Fibroblast of lung (primary cell): ENCODE results near the gene TPST2. TPM values are rescaled to one million over a fixed set of nuclear protein-coding genes. Genes with fewer than 3 reads are reported as not detected.

Source experiments
- DNase-seq, 2 donors: peaks; one replicate each; pipeline versions ENCODE4 v3.0.0 to v3.0.0-alpha.2; 2010; ENCODE audit warnings: low read depth in 2 of 2
- H2AFZ ChIP-seq: 2 replicates; pipeline ENCODE4 v1.5.1; 2012; ENCODE audit warnings: low read length, control low read depth, inconsistent platforms
- H3K27ac ChIP-seq: 2 replicates; pipeline ENCODE4 v1.5.1; 2011; ENCODE audit warnings: low read length, control low read depth; ENCODE audit not compliant: insufficient read depth
- H3K27me3 ChIP-seq: 2 replicates; pipeline ENCODE4 v1.5.1; 2011; ENCODE audit warnings: mild to moderate bottlenecking, low read length; ENCODE audit not compliant: control insufficient read depth, insufficient read depth
- H3K36me3 ChIP-seq: 2 replicates; pipeline ENCODE4 v1.5.1; 2011; ENCODE audit warnings: low read length; ENCODE audit not compliant: control insufficient read depth, insufficient read depth
- H3K4me1 ChIP-seq: 2 replicates; pipeline ENCODE4 v1.5.1; 2011; ENCODE audit warnings: low read length; ENCODE audit not compliant: control insufficient read depth, insufficient read depth; ENCODE audit errors: extremely low read depth
- H3K4me2 ChIP-seq: 2 replicates; pipeline ENCODE4 v1.5.1; 2011; ENCODE audit warnings: low read length, control low read depth; ENCODE audit not compliant: insufficient read depth; ENCODE audit errors: extremely low read depth
- H3K4me3 ChIP-seq, 4 experiments: fragments of 200-600 bp in 1 of 4; sonication (generic) in 1 of 4; replicated peaks in 1 of 4; 2 replicates each; pipeline ENCODE4 v1.5.1; 2011 to 2016; ENCODE audit warnings: low read length in 4 of 4, low read depth in 3 of 4, mild to moderate bottlenecking in 3 of 4, control low read depth in 2 of 4, inconsistent platforms in 1 of 4, mixed read lengths in 1 of 4; ENCODE audit not compliant: insufficient read depth in 1 of 4; ENCODE audit errors: control extremely low read depth in 1 of 4
- H3K79me2 ChIP-seq: 2 replicates; pipeline ENCODE4 v1.5.1; 2012; ENCODE audit warnings: mild to moderate bottlenecking, low read length, inconsistent platforms; ENCODE audit not compliant: control insufficient read depth, insufficient read depth
- H3K9ac ChIP-seq: 2 replicates; pipeline ENCODE4 v1.5.1; 2011; ENCODE audit warnings: mild to moderate bottlenecking, low read length, control low read depth; ENCODE audit not compliant: insufficient read depth
- H3K9me3 ChIP-seq: 2 replicates; pipeline ENCODE4 v1.5.1; 2012; ENCODE audit warnings: low read depth, low read length; ENCODE audit not compliant: control insufficient read depth, insufficient read depth
- H4K20me1 ChIP-seq: 2 replicates; pipeline ENCODE4 v1.5.1; 2011; ENCODE audit warnings: low read length; ENCODE audit not compliant: control insufficient read depth, insufficient read depth; ENCODE audit errors: extremely low read depth
- EZH2 ChIP-seq: IDR thresholded peaks from 2 replicates; pipeline ENCODE4 v1.5.1; 2012; ENCODE audit warnings: low read length, control low read depth, mild to moderate bottlenecking; ENCODE audit errors: missing control alignments
- polyA plus RNA-seq, 2 donors: library from polyadenylated mRNA; depleted of rRNA in 1 of 2; stranded (reverse) in 1 of 2; unstranded in 1 of 2; fragments of >200 nt; gene quantifications; 2 replicates each; pipeline ENCODE4 v1.2.1, GENCODE V29; 2011 to 2012; ENCODE audit warnings: missing spikeins in 1 of 2
- total RNA-seq: library from RNA; depleted of rRNA; stranded (reverse); fragments of >200 nt; gene quantifications from 2 replicates; pipeline ENCODE4 v1.2.1, GENCODE V29; 2014
- TF ChIP-seq, protein P1 (sequence below), 2 donors: IDR thresholded peaks in 1 of 2; conservative IDR thresholded peaks in 1 of 2; 1 replicate in 1 of 2; 2 replicates in 1 of 2; pipeline ENCODE4 v1.5.1; 2011 to 2012; ENCODE audit warnings: low read length in 2 of 2, control low read depth in 1 of 2, inconsistent platforms in 1 of 2, low read depth in 1 of 2, mild to moderate bottlenecking in 1 of 2

TPST2 gene
- total and polyA plus RNA-seq, 2 donors (not counting 1 experiment from before 2014, with no cell fraction given), result 32.5 to 35.0 TPM

- Histone ChIP-seq H3K27ac (no peak overlapping the region), H3K27me3 (no peaks in the 10 kb centered on the region), H3K36me3 (no peaks in the 10 kb centered on the region), H3K9ac (no peak overlapping the region), H3K79me2 (peaks cover 9% of the 10 kb centered on the region), H3K4me2 (no peak overlapping the region), H3K4me1 (peaks cover 10% of the 10 kb centered on the region), H4K20me1 (no peaks in the 10 kb centered on the region), H3K4me3 (no peak overlapping the region), H2AFZ (no peak overlapping the region), H3K9me3 (no peaks in the 10 kb centered on the region)
- no peak for DNase-seq
- TF ChIP-seq, protein P1, sequence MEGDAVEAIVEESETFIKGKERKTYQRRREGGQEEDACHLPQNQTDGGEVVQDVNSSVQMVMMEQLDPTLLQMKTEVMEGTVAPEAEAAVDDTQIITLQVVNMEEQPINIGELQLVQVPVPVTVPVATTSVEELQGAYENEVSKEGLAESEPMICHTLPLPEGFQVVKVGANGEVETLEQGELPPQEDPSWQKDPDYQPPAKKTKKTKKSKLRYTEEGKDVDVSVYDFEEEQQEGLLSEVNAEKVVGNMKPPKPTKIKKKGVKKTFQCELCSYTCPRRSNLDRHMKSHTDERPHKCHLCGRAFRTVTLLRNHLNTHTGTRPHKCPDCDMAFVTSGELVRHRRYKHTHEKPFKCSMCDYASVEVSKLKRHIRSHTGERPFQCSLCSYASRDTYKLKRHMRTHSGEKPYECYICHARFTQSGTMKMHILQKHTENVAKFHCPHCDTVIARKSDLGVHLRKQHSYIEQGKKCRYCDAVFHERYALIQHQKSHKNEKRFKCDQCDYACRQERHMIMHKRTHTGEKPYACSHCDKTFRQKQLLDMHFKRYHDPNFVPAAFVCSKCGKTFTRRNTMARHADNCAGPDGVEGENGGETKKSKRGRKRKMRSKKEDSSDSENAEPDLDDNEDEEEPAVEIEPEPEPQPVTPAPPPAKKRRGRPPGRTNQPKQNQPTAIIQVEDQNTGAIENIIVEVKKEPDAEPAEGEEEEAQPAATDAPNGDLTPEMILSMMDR (conservative IDR thresholded peaks at IDR 0.05 in 1 of 2, IDR thresholded peaks at IDR 0.05 in 1 of 2; ENCODE audit: low read depth in 1 of 2, low read length in 2 of 2), result no peak
- TF ChIP-seq EZH2, result no peak
These were observed 8.9 kb downstream of the TPST2 start for GRCh38 chr22:26581026-26581425.

- no peak overlapping the region for H3K9ac ChIP-seq
- no peak overlapping the region for H3K27ac ChIP-seq
- H3K4me3 ChIP-seq, result no peak overlapping the region
- H3K36me3 ChIP-seq, result no peaks in the 10 kb centered on the region
- H4K20me1 ChIP-seq, result no peaks in the 10 kb centered on the region
- H3K79me2 ChIP-seq, result peaks cover 9% of the 10 kb centered on the region
- no peak overlapping the region for H2AFZ ChIP-seq
- no peak for TF ChIP-seq EZH2
- TF ChIP-seq, protein P1 (conservative IDR thresholded peaks at IDR 0.05 in 1 of 2, IDR thresholded peaks at IDR 0.05 in 1 of 2; ENCODE audit: low read depth in 1 of 2, low read length in 2 of 2), result no peak
- H3K9me3 ChIP-seq, result no peaks in the 10 kb centered on the region
- H3K27me3 ChIP-seq, result no peaks in the 10 kb centered on the region
- no peak for DNase-seq
- peaks cover 7% of the 10 kb centered on the region for H3K4me1 ChIP-seq
- no peak overlapping the region for H3K4me2 ChIP-seq
These were observed 9.5 kb downstream of the TPST2 start for GRCh38 chr22:26580240-26580962.

- no peak overlapping the region for H3K4me2 ChIP-seq
- no peaks in the 10 kb centered on the region for H3K36me3 ChIP-seq
- no peak overlapping the region for H3K9ac ChIP-seq
- no peak overlapping the region for H3K4me3 ChIP-seq
- no peaks in the 10 kb centered on the region for H3K9me3 ChIP-seq
- H3K4me1 ChIP-seq, result no peaks in the 10 kb centered on the region
- H3K79me2 ChIP-seq, result peaks cover 9% of the 10 kb centered on the region
- no peaks in the 10 kb centered on the region for H4K20me1 ChIP-seq
- H3K27me3 ChIP-seq, result no peaks in the 10 kb centered on the region
- DNase-seq, result no peak
- TF ChIP-seq EZH2, result no peak
- TF ChIP-seq, protein P1 (conservative IDR thresholded peaks at IDR 0.05 in 1 of 2, IDR thresholded peaks at IDR 0.05 in 1 of 2; ENCODE audit: low read depth in 1 of 2, low read length in 2 of 2), result no peak
- no peak overlapping the region for H3K27ac ChIP-seq
- H2AFZ ChIP-seq, result no peak overlapping the region
These were observed 10.5 kb downstream of the TPST2 start for GRCh38 chr22:26579331-26579886.
